OCI-LY7 (cell line): Measurements from ENCODE around the gene ZCCHC8. TPM values are rescaled to one million over a fixed set of nuclear protein-coding genes. Genes with fewer than 3 reads are reported as not detected.

ENCODE experiments used
- BruUV-seq: library from RNA; stranded (reverse); fragments of 400-500 nt; replicated peaks from 2 replicates; lab custom pipeline; 2021; lab: Mats Ljungman, UMichigan
- CTCF ChIA-PET: fragments of 300-600 bp; sonication (Branson Sonifier 250); formaldehyde crosslinking; loops from one replicate; lab custom pipeline; 2022; ENCODE audit warnings: antibody characterized with exemption; ENCODE audit not compliant: unreplicated experiment; lab: Charles Lee
- POLR2A ChIA-PET: fragments of 300-600 bp; sonication (Branson Sonifier 250); formaldehyde crosslinking; loops from one replicate; lab custom pipeline; 2022; ENCODE audit warnings: antibody characterized with exemption; lab: Charles Lee
- DNase-seq: peaks from one replicate; pipeline ENCODE4 v3.0.0-alpha.2; 2015; ENCODE audit warnings: low spot score
- H2AFZ ChIP-seq: fragments of 200-600 bp; sonication (generic), shearing (Covaris generic); 2 replicates; pipeline ENCODE4 v1.6.1; 2014; ENCODE audit warnings: mild to moderate bottlenecking, antibody characterized with exemption, low read length, moderate library complexity
- H3K27ac ChIP-seq: fragments of 200-600 bp; sonication (generic); 2 replicates; pipeline ENCODE4 v1.5.1; 2014; ENCODE audit warnings: mixed run types, low read depth, mild to moderate bottlenecking, moderate library complexity, low read length, inconsistent platforms; ENCODE audit not compliant: poor library complexity, severe bottlenecking
- H3K36me3 ChIP-seq: fragments of 200-600 bp; sonication (generic); 2 replicates; pipeline ENCODE4 v1.6.1; 2014; ENCODE audit warnings: mild to moderate bottlenecking, antibody characterized with exemption, low read length, moderate library complexity, mixed read lengths; ENCODE audit not compliant: insufficient read depth
- H3K4me1 ChIP-seq: fragments of 200-600 bp; sonication (generic); 2 replicates; pipeline ENCODE4 v1.5.1; 2014; ENCODE audit warnings: mild to moderate bottlenecking, low read length; ENCODE audit not compliant: insufficient read depth, poor library complexity, severe bottlenecking
- H3K4me2 ChIP-seq: fragments of 200-600 bp; sonication (generic); 2 replicates; pipeline ENCODE4 v1.6.1; 2014; ENCODE audit warnings: mild to moderate bottlenecking, low read length
- H3K4me3 ChIP-seq: fragments of 200-600 bp; sonication (generic); 2 replicates; pipeline ENCODE4 v1.5.1; 2014; ENCODE audit warnings: mild to moderate bottlenecking, low read depth, low read length; ENCODE audit not compliant: poor library complexity, severe bottlenecking
- H3K79me2 ChIP-seq: fragments of 200-600 bp; sonication (generic); 2 replicates; pipeline ENCODE4 v1.6.1; 2016; ENCODE audit warnings: low read depth, mild to moderate bottlenecking, low read length, moderate library complexity, mixed read lengths; ENCODE audit not compliant: insufficient read depth
- H3K9me2 ChIP-seq: fragments of 200-600 bp; sonication (generic); 2 replicates; pipeline ENCODE4 v1.6.1; 2016; ENCODE audit warnings: mild to moderate bottlenecking, low read length, mixed read lengths; ENCODE audit not compliant: insufficient read depth
- H3K9me3 ChIP-seq: fragments of 200-600 bp; sonication (generic); 2 replicates; pipeline ENCODE4 v1.6.1; 2014; ENCODE audit warnings: mild to moderate bottlenecking, mixed run types, low read length, mixed read lengths
- H4K20me1 ChIP-seq: fragments of 200-600 bp; sonication (generic); 2 replicates; pipeline ENCODE4 v1.6.1; 2014; ENCODE audit warnings: mild to moderate bottlenecking, antibody characterized with exemption, low read length, moderate library complexity, mixed read lengths; ENCODE audit not compliant: insufficient read depth
- EZH2phosphoT487 ChIP-seq: fragments of 200-600 bp; sonication (generic); IDR thresholded peaks from 2 replicates; pipeline ENCODE4 v1.6.1; 2018; ENCODE audit warnings: low read depth, borderline replicate concordance, mild to moderate bottlenecking, mixed run types, antibody characterized with exemption, low read length, moderate library complexity, mixed read lengths
- intact Hi-C: fragments of 100-400 bp; cut with micrococcal nuclease; formaldehyde crosslinking; loops from one replicate; pipeline ENCODE4 v1.10.0; 2022; ENCODE audit not compliant: unreplicated experiment
- total RNA-seq, 2 experiments: library from RNA; depleted of rRNA in 1 of 2; stranded (reverse); fragments of >200 nt in 1 of 2; shearing (Covaris generic) in 1 of 2; gene quantifications; 2 replicates each; pipeline ENCODE4 v1.2.3, GENCODE V29; 2014 to 2022
- TF ChIP-seq, protein P1 (sequence below): fragments of 200-600 bp; sonication (generic); conservative IDR thresholded peaks from 2 replicates; pipeline ENCODE4 v1.5.1; 2014; ENCODE audit warnings: mild to moderate bottlenecking, antibody characterized with exemption, low read length, moderate library complexity, mixed read lengths

ZCCHC8 gene
- total RNA-seq, 2 experiments from 2014 or later, result 46.9 to 68.6 TPM

DNA sequence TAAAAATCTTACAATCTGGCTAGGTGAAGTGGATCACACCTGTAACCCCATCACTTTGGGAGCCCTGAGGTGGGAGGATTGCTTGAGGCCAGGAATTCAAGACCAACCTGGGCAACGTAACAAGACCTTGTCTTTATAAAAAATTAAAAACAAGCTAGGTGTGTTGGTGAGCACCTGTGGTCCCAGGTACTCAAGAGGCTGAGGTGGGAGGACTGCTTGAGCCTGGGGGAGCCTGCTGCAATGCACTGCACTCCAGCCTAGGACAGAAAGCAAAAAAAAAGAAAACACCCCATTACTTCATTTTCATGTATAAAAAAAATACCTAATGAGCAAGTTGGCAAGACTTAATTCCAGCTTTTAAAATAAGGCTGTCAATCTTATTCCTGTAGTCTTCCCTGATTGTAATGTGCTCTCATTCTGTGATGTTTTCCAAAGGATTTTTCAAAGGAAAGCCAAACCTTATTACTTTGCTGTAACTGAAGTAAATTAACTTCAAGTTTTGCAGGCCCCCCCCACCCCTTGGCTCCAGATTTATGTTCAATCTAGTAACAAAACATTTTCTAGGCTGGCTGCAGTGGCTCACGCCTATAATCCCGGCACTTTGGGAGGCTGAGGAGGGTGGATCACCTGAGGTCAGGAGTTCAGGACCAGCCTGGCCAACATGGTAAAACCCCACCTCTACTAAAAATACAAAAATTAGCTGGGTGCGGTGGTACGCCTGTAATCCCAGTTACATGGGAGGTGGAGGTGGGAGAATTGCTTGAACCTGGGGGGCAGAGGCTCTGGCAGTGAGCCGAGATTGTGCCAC lies 3.3 kb upstream of the ZCCHC8 start:
- TF ChIP-seq EZH2phosphoT487, result no peak
- TF ChIP-seq, protein P1, sequence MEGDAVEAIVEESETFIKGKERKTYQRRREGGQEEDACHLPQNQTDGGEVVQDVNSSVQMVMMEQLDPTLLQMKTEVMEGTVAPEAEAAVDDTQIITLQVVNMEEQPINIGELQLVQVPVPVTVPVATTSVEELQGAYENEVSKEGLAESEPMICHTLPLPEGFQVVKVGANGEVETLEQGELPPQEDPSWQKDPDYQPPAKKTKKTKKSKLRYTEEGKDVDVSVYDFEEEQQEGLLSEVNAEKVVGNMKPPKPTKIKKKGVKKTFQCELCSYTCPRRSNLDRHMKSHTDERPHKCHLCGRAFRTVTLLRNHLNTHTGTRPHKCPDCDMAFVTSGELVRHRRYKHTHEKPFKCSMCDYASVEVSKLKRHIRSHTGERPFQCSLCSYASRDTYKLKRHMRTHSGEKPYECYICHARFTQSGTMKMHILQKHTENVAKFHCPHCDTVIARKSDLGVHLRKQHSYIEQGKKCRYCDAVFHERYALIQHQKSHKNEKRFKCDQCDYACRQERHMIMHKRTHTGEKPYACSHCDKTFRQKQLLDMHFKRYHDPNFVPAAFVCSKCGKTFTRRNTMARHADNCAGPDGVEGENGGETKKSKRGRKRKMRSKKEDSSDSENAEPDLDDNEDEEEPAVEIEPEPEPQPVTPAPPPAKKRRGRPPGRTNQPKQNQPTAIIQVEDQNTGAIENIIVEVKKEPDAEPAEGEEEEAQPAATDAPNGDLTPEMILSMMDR, result no peak
- Histone ChIP-seq H4K20me1 (peaks cover 6% of the 10 kb centered on the region; the same call in 1 of the 2 replicates), H2AFZ (no peak overlapping the region), H3K9me3 (no peaks in the 10 kb centered on the region), H3K9me2 (no peaks in the 10 kb centered on the region), H3K4me1 (peaks cover 29% of the 10 kb centered on the region), H3K79me2 (peaks cover 23% of the 10 kb centered on the region), H3K4me3 (no peak overlapping the region), H3K36me3 (peaks cover 67% of the 10 kb centered on the region), H3K4me2 (no peak overlapping the region), H3K27ac (peak overlapping the region; percentile 87)
- no peak for DNase-seq
- ChIA-PET POLR2A (interaction anchor here (0.9 to 2.0 kb wide), 5 partner anchors 9 to 22 kb away, joined by 3 to 7 read pairs (median 3); no protein-coding TSS in a partner anchor), CTCF (no interaction called here)
- intact Hi-C loops, result loop anchor here (1.0 kb wide), 1 partner anchor 20 kb away; no protein-coding TSS in a partner anchor
- no TSS peak for BruUV-seq

DNA sequence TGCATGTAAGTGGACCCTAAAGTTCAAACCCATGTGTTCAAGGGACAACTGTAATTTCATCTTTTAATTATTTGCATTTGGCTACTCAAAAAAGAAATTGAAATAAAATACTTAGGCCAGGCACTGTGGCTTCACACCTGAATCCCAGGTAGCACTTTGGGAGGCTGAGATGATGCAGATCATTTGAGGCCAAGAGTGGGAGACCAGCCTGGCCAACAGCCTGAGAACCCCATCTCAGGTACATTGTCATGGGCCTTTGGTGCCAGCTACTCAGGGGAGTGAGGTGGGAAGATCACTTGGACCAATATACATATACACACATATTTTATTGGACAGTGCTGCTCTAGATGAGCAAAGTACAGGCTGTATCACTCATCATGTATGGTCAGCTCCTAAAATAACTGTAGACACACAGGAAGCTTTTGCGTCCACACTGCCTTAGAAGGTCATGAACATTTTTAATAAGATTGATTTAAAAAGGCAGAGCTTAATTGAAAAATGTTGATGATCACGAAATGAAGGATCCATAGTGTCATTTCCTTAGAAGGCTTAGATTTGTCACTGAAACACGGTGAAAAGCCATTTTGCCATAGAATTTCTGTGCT lies 2.5 kb upstream of the ZCCHC8 start:
- Histone ChIP-seq H3K36me3 (peaks cover 67% of the 10 kb centered on the region), H3K79me2 (peaks cover 24% of the 10 kb centered on the region), H3K4me1 (peaks cover 30% of the 10 kb centered on the region), H3K9me2 (no peaks in the 10 kb centered on the region), H3K9me3 (no peaks in the 10 kb centered on the region), H4K20me1 (peaks cover under 1% of the 10 kb centered on the region; the same call in 1 of the 2 replicates), H3K4me2 (no peak overlapping the region), H3K27ac (peak overlapping the region; percentile 87), H2AFZ (no peak overlapping the region), H3K4me3 (no peak overlapping the region)
- ChIA-PET CTCF (no interaction called here), POLR2A (interaction anchor here (0.9 to 2.0 kb wide), 4 partner anchors 8 to 23 kb away, joined by 3 to 7 read pairs (median 3); no protein-coding TSS in a partner anchor)
- BruUV-seq, result no TSS peak
- peak; percentile 21 for DNase-seq
- TF ChIP-seq, protein P1, result no peak
- TF ChIP-seq EZH2phosphoT487, result no peak
- intact Hi-C loops, result loop anchor here (1.0 kb wide), 1 partner anchor 21 kb away; no protein-coding TSS in a partner anchor
